HepG2 (cell line): ENCODE measurements around the gene ZC3H4. TPM values are rescaled to one million over a fixed set of nuclear protein-coding genes. Genes with fewer than 3 reads are reported as not detected.

ENCODE experiments used
- ADNP ChIP-seq: sonication (generic); formaldehyde crosslinking; IDR thresholded peaks from 2 replicates; pipeline ENCODE4 v1.4.0; 2020; ENCODE audit warnings: missing genetic modification reagents
- AGO1 ChIP-seq: fragments of 200-400 bp; formaldehyde crosslinking; IDR thresholded peaks from 2 replicates; pipeline ENCODE4 v1.6.1; 2017; ENCODE audit warnings: mild to moderate bottlenecking, low read depth, low read length, moderate library complexity; ENCODE audit not compliant: poor library complexity, severe bottlenecking
- ARID3A ChIP-seq: IDR thresholded peaks from 2 replicates; pipeline ENCODE4 v1.6.1; 2012; ENCODE audit warnings: low read depth, low read length, improper control_type of control experiment
- CBFB ChIP-seq: sonication (generic); formaldehyde crosslinking; IDR thresholded peaks from 2 replicates; pipeline ENCODE4 v1.4.0; 2020; ENCODE audit warnings: missing genetic modification reagents
- CCDC6 ChIP-seq: sonication (generic); formaldehyde crosslinking; IDR thresholded peaks from 2 replicates; pipeline ENCODE4 v1.8.1; 2022; ENCODE audit warnings: mild to moderate bottlenecking, missing genetic modification reagents, moderate library complexity
- DMTF1 ChIP-seq: sonication (generic); formaldehyde crosslinking; IDR thresholded peaks from 2 replicates; pipeline ENCODE4 v1.4.0; 2020; ENCODE audit warnings: mild to moderate bottlenecking, missing genetic modification reagents
- ELF3 ChIP-seq: IDR thresholded peaks from 2 replicates; pipeline ENCODE4 v1.6.1; 2016; ENCODE audit warnings: missing genetic modification reagents, missing compliant biosample characterization
- ETV5 ChIP-seq: IDR thresholded peaks from 2 replicates; pipeline ENCODE4 v1.6.1; 2018; ENCODE audit warnings: missing biosample characterization, missing genetic modification reagents, inconsistent platforms, borderline replicate concordance
- FOXP1 ChIP-seq, 2 experiments: fragments of 450-650 bp in 1 of 2; IDR thresholded peaks; 2 replicates each; pipeline ENCODE4 v1.6.1; 2017 to 2018; ENCODE audit warnings: antibody characterized with exemption in 1 of 2
- GRHL1 ChIP-seq: sonication (generic); formaldehyde crosslinking; conservative IDR thresholded peaks from 2 replicates; pipeline ENCODE4 v1.8.0; 2022; ENCODE audit warnings: missing genetic modification reagents
- GTF3A ChIP-seq: sonication (generic); formaldehyde crosslinking; conservative IDR thresholded peaks from 2 replicates; pipeline ENCODE4 v1.4.0; 2020; ENCODE audit warnings: mild to moderate bottlenecking, missing genetic modification reagents
- HNF4A ChIP-seq: sonication (generic); formaldehyde crosslinking; IDR thresholded peaks from 2 replicates; pipeline ENCODE4 v1.4.0; 2020; ENCODE audit warnings: missing genetic modification reagents
- HNF4G ChIP-seq, 2 experiments: sonication (generic) in 1 of 2; formaldehyde crosslinking in 1 of 2; IDR thresholded peaks; 2 replicates each; pipeline versions ENCODE4 v1.4.0 to v1.6.1; 2011 to 2020; ENCODE audit warnings: borderline replicate concordance in 2 of 2, low read depth in 2 of 2, mild to moderate bottlenecking in 2 of 2, low read length in 1 of 2, missing genetic modification reagents in 1 of 2, moderate library complexity in 1 of 2
- HNRNPH1 ChIP-seq: fragments of 200-400 bp; formaldehyde crosslinking; optimal IDR thresholded peaks from 2 replicates; pipeline ENCODE3; 2017; ENCODE audit warnings: mild to moderate bottlenecking, low read depth, low read length
- KDM4B ChIP-seq: sonication (generic); formaldehyde crosslinking; IDR thresholded peaks from 2 replicates; pipeline ENCODE4 v1.4.0; 2020; ENCODE audit warnings: missing genetic modification reagents
- KDM5A ChIP-seq: fragments of 200-600 bp; sonication (generic); IDR thresholded peaks from 2 replicates; pipeline ENCODE4 v1.7.0; 2018; ENCODE audit warnings: antibody characterized with exemption, mild to moderate bottlenecking, low read length, borderline replicate concordance
- KDM5B ChIP-seq: sonication (generic); formaldehyde crosslinking; IDR thresholded peaks from 2 replicates; pipeline ENCODE4 v1.4.0; 2020; ENCODE audit warnings: missing genetic modification reagents, mild to moderate bottlenecking, borderline replicate concordance
- KLF6 ChIP-seq: IDR thresholded peaks from 2 replicates; pipeline ENCODE4 v1.8.0; 2016; ENCODE audit warnings: missing biosample characterization, missing genetic modification reagents
- MED8 ChIP-seq: sonication (generic); formaldehyde crosslinking; IDR thresholded peaks from 2 replicates; pipeline ENCODE4 v1.8.1; 2023; ENCODE audit warnings: mild to moderate bottlenecking, missing genetic modification reagents; ENCODE audit not compliant: insufficient replicate concordance
- MEIS1 ChIP-seq: sonication (generic); formaldehyde crosslinking; IDR thresholded peaks from 2 replicates; pipeline ENCODE4 v1.9.0; 2021; ENCODE audit warnings: mild to moderate bottlenecking, missing genetic modification reagents, moderate library complexity, borderline replicate concordance
- PHF8 ChIP-seq: sonication (generic); formaldehyde crosslinking; IDR thresholded peaks from 2 replicates; pipeline ENCODE4 v1.5.0; 2020; ENCODE audit warnings: missing genetic modification reagents
- SIX4 ChIP-seq: sonication (generic); formaldehyde crosslinking; IDR thresholded peaks from 2 replicates; pipeline ENCODE4 v1.4.0; 2020; ENCODE audit warnings: missing genetic modification reagents
- SP140L ChIP-seq: sonication (generic); formaldehyde crosslinking; IDR thresholded peaks from 2 replicates; pipeline ENCODE4 v1.4.0; 2020; ENCODE audit warnings: missing genetic modification reagents, borderline replicate concordance
- ZFP36 ChIP-seq: fragments of 150-350 bp; IDR thresholded peaks from 2 replicates; pipeline ENCODE4 v1.6.1; 2018; ENCODE audit warnings: borderline replicate concordance, low read length, low read depth; ENCODE audit not compliant: partially characterized antibody
- ZNF3 ChIP-seq: IDR thresholded peaks from 2 replicates; pipeline ENCODE4 v1.7.0; 2017; ENCODE audit warnings: inconsistent platforms
- ZNF605 ChIP-seq: sonication (generic); formaldehyde crosslinking; IDR thresholded peaks from 2 replicates; pipeline ENCODE4 v1.8.0; 2022; ENCODE audit warnings: mild to moderate bottlenecking, missing genetic modification reagents
- ZNF780A ChIP-seq: sonication (generic); formaldehyde crosslinking; IDR thresholded peaks from 2 replicates; pipeline ENCODE4 v1.8.0; 2022; ENCODE audit warnings: mild to moderate bottlenecking, missing genetic modification reagents, moderate library complexity
- polyA plus RNA-seq, 8 experiments: library from polyadenylated mRNA; depleted of rRNA in 3 of 8; stranded (reverse) in 7 of 8; unstranded in 1 of 8; fragments of >200 nt; fragmentation: Illumina TruSeq in 4 of 8; extraction: Trizol in 4 of 8; gene quantifications; 2 replicates each; pipeline versions ENCODE4 v1.2.1 to v1.2.3, GENCODE V29; 2011 to 2016; ENCODE audit warnings: low read depth in 4 of 8, missing spikeins in 1 of 8, mixed read lengths in 1 of 8; ENCODE audit not compliant: insufficient read depth in 1 of 8
- total RNA-seq, 5 experiments: library from RNA; depleted of rRNA; stranded (reverse); fragments of >200 nt; fragmentation: Illumina TruSeq; extraction: Trizol; gene quantifications; 2 replicates each; pipeline ENCODE4 v1.2.3, GENCODE V29; 2016; ENCODE audit warnings: low read depth in 1 of 5

The ZC3H4 gene
- total and polyA plus RNA-seq, 2 of the 13 experiments (the other 11 are each of a cell fraction or from before 2014, with no cell fraction given), result 1.8 to 10.7 TPM

- TF ChIP-seq HNF4G (IDR thresholded peaks at IDR 0.05; ENCODE audit: borderline replicate concordance, low read depth, low read length), result no peak
- no peak for TF ChIP-seq HNF4G (CRISPR knock-in tag; IDR thresholded peaks at IDR 0.05; ENCODE audit: borderline replicate concordance, low read depth)
- 0 out of 2 replicates have a peak, but pooled peaks have one; percentile 5 for TF ChIP-seq CCDC6 (CRISPR knock-in tag)
- no peak for TF ChIP-seq MED8 (CRISPR knock-in tag)
- TF ChIP-seq KDM5B, result no peak
- no peak for TF ChIP-seq GRHL1 (CRISPR knock-in tag)
- TF ChIP-seq ARID3A, result no peak
- no peak for TF ChIP-seq ELF3 (CRISPR knock-in tag)
- TF ChIP-seq PHF8 (CRISPR knock-in tag), result no peak
- TF ChIP-seq DMTF1, result no peak
- no peak for TF ChIP-seq FOXP1 (IDR thresholded peaks at IDR 0.05)
- no peak for TF ChIP-seq FOXP1 (CRISPR knock-in tag; IDR thresholded peaks at IDR 0.05)
- TF ChIP-seq SP140L (CRISPR knock-in tag), result no peak
- TF ChIP-seq ADNP (CRISPR knock-in tag), result no peak
- no peak for TF ChIP-seq AGO1
- TF ChIP-seq HNF4A, result no peak
- no peak for TF ChIP-seq SIX4 (CRISPR knock-in tag)
- no peak for TF ChIP-seq CBFB (CRISPR knock-in tag)
- no peak for TF ChIP-seq ETV5 (CRISPR knock-in tag)
- TF ChIP-seq MEIS1, result no peak
- no peak for TF ChIP-seq HNRNPH1
- no peak for TF ChIP-seq GTF3A
- no peak for TF ChIP-seq KDM5A
- no peak for TF ChIP-seq KLF6 (CRISPR knock-in tag)
- TF ChIP-seq ZNF605 (CRISPR knock-in tag), result no peak
- no peak for TF ChIP-seq ZNF3 (CRISPR knock-in tag)
- no peak for TF ChIP-seq ZFP36
- no peak for TF ChIP-seq KDM4B (CRISPR knock-in tag)
- TF ChIP-seq ZNF780A (CRISPR knock-in tag), result 0 out of 2 replicates have a peak, but pooled peaks have one; percentile 76
Measured at GRCh38 chr19:47111682-47112165, 1.9 kb downstream of the ZC3H4 start (continued).
